ENCODE data around the gene CLEC18A. TPM values are rescaled to one million over a fixed set of nuclear protein-coding genes. Genes with fewer than 3 reads are reported as not detected.
A peak's percentile ranks its signal among the peaks of the same experiment; 100 is the strongest.
"Not testable (repeated sequence)": the region's sequence is repeated elsewhere in the genome, so short reads cannot be mapped to it uniquely, and the experiment has no call there.

CLEC18A gene
- polyA plus RNA-seq (2013, experiment 1 of 2; ENCODE audit: insufficient read length): 0.06 TPM
- polyA plus RNA-seq (2013, experiment 2 of 2; ENCODE audit: insufficient read length): 0.31 TPM

DNA sequence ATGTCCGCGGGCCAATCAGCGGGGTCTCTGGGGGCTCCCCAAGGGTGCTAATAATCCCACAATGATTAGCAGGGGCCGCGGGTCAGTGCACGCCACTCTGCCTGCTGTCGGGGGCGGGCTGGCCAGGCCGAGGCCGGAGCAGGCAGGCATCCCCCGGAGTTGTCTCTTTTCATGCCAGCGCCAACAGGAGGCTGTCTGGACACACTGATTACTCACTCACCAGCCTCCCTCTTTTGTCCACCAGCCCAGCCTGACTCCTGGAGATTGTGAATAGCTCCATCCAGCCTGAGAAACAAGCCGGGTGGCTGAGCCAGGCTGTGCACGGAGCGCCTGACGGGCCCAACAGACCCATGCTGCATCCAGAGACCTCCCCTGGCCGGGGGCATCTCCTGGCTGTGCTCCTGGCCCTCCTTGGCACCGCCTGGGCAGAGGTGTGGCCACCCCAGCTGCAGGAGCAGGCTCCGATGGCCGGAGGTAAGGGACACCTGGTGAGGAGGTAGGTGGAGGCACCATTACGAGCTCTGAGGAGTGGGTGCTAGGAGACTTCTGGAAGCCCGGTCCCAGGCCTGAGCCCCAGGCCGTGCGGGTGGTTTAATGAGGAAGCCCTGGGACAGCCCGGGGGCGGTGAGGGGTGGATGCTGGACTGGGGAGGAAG, at the start of gene CLEC18A:
TSS of gene CLEC18A (plus strand) at position 318 of the 655 bp plus-strand sequence. CDS start at position 351, 33 bp downstream.
- DNase-seq: not testable (repeated sequence)

DNA sequence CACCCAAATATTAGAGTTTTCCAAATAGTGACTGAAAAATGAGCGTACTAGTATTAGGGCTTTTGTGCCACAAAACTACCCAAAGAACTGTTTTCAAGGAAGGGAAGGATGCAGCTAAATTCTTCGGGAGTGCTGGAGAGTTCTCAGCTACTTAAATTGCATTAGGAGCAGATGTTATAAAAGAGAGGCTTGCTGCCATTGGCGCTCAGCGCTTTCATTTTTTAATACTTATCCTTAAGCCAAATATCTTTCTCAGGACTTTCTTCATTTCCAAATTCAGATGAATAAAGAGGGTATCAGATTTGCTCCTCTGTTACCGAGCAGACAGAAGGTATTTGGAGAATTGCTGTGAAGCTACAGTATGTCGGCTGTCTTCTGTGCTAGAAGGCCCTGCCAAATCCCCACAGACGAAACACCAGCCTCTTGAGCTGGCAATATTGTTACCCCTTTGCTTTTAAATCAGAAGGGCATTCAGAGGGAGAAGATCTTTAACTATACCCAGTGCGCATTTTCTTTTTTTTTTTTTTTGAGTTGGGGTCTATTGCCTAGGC, 47.2 kb upstream of the CLEC18A start:
- no peak for DNase-seq

DNA sequence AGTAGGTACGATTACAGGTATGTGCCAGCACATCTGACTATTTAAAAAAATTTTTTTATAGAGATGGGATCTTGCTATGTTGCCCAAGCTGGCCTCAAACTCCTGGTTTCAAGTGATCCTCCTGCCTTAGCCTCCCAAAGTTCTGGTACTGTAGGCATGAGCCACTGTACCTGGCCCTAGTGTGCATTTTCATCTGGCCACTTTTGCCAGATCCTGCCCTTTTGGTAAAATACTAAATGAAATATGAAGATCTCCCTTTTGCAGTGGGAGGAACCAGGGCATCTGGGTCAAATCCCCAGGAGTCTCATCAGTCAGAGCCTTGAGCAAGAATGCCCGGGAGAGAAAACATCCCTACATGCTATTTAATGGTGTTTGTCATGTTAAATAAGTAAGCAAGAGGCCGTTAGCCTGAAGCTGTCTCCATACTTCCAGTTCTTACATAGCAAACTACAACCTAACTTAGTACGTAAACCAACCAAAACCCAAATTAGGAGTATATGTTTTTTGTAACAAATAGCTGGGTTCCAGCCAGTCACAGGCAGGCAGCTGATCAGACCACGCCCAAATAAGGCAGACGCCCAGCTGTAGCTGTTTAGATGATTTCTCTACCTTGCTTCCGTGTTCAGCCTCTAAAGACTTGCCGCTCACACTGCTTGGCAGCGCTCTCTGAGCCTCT, 46.5 kb upstream of the CLEC18A start:
- DNase-seq: no peak

DNA sequence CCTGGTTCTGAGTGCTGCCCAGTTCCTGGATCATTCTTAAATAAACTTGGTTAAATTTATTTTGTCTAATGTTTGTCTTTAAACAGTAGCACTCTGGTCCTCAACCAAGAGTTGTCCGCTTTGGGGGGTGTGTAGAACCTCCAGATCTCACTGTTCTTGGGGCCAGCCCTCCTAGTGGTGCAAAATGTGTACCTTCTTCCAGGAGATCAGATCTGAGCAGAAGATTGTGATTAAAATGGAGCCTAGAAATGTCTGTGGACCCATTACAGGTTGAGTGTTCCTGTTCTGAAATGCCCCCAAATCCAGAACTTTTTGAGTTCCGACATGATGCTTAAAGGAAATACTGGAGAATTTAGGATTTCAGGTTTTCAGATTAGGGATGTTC, 46.0 kb upstream of the CLEC18A start:
- DNase-seq: no peak

DNA sequence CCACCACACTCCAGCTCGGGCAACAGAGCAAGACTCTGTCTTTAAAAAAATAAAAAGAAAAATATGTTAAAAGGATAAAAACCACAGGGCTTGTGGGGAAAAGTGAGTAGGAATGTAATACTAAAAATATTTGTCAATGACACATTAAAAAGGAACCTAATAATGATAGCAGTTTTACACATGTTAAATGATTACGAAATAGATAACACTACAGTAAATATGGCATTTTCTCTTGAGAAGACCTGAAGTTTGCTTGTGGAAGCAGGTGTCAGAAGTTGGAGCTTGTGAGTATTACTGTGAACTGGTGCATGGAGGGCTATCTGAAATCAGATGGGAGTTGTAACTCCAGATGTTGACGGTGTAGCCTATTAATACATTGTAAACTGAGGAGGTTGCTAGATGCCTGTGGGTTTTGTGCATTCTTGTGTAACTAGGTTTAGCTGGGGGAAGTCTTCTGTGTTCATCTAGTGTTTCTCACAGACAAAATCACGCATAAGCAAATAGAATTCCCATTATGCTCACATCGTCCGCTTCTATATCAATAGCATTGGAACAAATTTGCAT, 44.2 kb upstream of the CLEC18A start:
- DNase-seq: peak; percentile 80

DNA sequence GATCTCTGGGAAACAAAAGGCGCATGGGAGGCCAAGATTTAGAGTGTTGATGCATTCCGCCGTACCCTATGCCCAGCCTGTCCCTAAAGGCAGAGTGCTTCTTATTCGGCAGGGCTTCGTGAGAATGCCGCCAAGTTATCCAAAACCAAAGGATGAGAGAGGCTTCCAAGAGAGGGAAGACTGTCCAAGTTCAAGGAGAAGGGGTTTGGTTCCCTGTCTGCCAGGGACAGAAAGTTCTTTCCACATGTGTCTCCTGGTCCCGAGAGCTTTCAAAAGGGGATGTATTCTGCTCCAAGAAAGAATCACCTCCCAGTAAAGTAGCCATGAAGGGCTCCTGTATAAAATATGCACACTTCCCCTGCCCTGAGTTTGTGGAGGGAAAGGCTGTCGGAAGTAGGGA, 42.1 kb upstream of the CLEC18A start:
- DNase-seq: no peak

DNA sequence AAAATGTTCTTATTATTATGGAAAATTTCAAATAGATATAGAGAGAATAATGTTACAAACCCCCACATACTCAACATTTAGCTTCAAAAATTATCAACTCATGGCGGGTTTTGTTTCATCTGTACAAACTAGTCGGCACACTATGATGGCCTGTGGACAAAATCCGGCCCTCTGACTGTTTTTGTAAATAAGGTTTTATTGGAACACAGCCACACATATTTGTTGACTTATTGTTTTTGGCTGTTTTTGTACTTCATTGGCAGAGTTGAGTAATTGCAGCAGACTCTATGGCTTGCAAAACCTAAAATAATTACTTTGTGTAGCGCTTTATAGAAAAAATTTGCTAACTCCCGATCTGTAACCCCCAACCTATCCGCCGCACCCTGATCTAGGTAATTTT, 41.4 kb upstream of the CLEC18A start:
- no peak for DNase-seq

DNA sequence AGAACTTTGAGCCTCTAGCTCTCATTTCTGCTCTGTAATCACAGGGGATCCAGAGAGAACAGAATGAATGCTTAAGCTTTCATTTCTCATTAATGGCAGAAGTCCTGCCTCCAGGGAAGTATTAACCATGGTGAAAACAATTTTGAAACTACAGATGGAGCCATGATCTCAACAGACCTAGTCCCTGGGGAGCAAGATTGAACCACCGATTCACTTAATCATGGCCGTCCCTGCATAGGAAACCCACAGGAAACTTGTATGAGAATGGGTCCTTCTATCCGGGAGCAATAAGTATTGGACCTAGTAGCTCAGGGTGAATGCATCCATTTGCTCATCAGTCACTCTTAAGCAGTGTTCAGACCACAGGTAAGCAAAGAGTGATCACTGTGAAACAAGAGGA, 40.2 kb upstream of the CLEC18A start:
- no peak for DNase-seq

DNA sequence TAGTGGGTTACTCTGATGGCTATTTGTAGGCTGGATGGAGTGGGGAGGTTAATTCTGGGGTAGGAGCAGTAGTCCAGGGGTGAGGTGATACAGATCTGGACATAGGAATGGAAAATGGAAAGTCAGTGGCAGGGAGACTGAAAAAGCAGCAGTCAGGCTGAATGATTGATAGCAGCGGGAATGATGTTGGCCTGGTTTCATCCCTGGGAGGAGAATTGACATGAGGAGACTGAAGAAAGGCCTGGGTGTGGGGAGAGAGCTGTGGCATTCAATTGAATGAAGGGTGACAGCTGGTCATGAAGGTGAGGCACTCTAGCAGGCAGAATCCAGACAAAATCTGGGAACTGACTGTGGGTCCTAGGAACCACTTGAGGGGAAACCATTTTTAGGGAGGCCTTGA, 34.7 kb upstream of the CLEC18A start:
- DNase-seq: no peak

DNA sequence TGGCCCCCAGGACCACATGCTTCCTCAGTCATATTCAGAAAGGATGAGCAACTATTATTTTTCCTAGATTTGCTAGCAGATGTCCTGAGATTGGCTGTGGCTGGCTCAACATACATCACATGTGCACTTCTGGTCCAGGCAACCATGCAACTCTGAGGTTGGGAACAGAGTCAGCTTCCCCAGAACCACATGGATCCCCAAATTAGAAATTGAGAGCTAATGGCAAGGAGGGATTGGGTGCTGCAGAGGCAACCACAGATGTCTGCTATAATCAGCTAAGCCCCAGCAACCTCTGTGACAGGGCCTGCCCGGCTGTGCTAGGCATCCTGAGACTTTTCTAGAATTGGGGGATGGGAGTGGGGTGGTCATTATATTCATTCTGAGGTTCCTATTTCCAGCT, 33.8 kb upstream of the CLEC18A start:
- DNase-seq: no peak

DNA sequence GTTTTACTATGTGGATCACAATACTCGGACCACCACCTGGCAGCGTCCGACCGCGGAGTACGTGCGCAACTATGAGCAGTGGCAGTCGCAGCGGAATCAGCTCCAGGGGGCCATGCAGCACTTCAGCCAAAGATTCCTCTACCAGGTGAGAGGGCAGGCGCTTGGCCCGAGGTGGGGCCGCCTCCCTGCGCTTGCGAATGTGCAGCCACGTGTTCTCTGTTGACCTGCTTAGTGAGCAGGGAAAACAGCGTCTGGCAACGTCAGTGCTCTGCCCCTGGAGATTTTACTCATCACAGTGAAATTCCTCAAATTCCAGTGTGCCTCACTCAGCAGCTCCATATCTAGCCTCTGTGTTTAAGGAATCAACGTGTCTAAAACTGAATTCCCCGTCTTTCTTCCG, 33.4 kb upstream of the CLEC18A start:
- peak; percentile 95 for DNase-seq

DNA sequence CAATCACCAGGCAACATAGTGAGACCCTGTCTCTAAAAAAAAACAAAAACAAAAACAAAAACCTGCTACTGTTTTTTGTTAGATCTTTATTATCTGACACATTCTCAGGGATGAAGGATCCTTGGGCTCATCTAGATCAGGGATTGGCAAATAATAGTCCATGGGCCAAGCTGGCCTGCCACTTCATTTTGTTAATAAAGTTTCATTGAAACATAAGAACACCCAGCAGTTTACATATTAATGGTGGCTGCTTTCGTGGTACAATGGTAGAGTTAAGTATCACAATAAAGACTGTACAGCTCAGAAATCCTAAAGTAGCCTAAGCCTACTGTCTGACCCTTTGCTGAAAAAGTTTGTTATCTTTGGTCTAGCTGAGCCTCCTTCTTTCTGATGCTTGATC, 32.9 kb upstream of the CLEC18A start:
- no peak for DNase-seq

DNA sequence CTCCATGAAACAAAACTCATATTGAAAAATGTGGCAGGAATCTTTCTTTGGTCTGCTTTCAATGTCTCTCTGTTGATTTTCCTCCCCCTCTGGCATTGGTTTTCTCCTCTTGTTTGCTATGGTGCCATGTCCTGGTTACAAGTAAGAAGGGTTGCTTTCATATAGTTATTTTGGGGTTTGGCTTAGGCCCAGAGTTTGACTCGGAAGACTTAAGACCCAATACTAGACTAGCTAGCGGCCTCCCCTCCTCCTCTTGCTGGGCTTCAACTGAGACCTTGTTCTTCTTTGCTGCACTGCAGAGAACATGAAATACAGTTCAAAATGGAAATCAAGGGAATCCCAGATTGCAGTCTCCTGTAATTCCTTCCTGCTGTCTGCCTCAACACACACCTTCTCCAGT, 30.0 kb upstream of the CLEC18A start:
- DNase-seq: peak; percentile 60

DNA sequence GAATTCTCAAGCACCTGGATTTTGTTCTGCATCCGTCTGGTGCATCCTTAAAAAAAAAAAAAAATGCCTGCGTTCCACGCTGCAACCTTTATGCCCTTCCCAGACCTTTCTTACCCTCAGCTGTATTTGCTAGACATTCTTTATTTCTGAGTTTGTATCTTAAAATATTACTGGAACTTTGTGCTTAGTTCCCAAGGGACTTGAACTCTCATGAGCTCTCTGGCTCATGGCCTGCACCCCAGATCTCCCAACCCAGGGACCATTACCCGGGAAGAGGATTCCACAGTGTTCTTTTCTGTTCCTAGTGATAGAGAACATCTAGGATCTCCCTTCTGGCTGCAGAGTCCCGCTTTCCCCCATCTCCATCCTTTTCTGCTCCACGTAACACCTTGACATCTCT, 28.9 kb upstream of the CLEC18A start:
- peak; percentile 43 for DNase-seq

DNA sequence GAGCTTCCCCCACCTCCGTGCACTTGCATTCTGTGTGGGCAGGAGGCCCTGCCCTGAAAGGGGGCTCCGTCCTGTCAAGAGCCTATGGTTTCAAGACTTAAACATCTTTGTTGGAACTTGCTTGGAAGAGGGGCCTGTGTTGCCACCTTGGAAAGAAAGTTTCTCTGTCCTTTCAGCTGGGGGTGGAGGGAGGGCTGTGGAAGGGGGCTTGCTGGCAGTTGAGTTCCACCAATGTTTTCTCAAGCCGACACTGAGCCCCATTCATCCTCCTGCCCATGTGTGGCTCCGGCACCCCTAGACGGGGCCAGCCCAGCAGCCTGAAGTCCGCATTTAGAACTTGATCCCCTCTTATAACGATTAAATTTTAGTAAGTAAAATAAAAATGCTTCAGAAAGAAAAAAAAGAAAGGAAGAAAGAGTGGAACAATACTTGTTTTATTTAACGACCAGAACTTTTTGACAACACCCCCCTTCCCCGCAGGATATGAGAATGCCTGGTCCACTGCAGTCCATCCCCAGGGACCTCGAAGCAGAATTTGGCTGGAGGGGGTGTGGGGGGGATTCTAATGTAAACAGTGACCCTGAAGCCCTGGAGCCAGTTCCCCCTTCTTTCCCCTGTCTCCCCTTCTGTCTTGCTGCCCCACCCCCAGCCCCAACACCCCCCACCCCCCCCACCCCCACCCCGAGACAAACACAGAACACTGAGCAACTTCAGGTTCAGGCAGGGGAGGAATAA, 26.9 kb upstream of the CLEC18A start:
- DNase-seq: no peak

DNA sequence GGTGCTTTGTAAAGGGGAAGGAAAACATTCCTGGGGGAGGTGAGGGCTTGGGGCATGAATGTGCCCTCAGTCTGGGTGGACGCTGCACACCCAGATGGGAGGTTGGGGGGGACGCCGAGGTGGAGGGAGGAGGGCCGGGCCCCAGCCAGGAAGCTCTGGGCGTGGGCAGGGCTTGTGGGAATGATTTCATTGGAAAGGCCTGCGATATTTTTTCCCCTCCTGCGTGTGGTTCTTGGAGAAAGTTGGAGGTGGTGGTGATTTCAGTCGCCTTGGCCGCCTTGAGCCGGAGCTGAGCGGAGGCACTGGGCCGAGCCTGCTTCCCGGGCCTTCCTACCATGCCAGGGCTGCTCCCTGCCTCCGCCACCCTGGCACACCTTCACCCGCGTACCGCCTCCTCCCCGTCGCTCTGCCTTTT, 26.4 kb upstream of the CLEC18A start:
- peak; percentile 90 for DNase-seq

DNA sequence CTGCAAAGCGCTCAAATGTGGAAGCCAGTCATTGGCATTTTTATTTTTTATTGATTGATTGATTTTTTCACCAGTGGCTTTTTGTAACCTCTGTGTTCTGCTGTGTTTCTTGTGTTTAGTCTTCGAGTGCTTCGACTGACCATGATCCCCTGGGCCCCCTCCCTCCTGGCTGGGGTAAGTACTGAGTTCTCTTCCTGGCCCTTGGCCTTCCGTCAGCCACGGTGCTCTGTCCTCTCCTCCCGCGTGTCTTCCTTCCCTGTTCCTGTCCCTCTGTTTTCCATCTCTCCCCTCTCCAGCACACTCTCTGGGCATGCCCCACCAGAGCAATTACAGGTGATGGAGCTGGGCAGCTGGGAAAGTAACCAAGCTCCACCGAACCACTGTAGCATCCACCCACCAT, 25.8 kb upstream of the CLEC18A start:
- DNase-seq: no peak

DNA sequence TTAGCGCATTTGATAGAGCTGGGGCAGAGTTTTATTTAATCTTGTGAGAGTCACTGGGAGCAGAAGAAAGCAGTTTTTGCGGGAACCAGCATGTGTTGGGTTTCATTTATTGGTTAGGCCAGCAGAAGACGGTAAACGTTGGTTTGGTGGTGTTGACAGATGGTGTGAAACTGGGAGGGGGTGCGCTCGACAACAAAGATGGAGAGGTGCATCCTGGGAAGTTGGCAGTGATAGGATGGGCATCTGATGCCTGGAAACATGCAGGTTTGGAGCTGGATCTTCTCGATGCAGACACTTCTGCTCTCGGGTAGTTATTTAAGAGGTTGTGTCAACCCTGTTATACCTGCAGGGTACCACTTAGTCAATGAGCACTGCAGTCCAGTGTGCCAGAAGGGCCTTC, 24.9 kb upstream of the CLEC18A start:
- DNase-seq: no peak

DNA sequence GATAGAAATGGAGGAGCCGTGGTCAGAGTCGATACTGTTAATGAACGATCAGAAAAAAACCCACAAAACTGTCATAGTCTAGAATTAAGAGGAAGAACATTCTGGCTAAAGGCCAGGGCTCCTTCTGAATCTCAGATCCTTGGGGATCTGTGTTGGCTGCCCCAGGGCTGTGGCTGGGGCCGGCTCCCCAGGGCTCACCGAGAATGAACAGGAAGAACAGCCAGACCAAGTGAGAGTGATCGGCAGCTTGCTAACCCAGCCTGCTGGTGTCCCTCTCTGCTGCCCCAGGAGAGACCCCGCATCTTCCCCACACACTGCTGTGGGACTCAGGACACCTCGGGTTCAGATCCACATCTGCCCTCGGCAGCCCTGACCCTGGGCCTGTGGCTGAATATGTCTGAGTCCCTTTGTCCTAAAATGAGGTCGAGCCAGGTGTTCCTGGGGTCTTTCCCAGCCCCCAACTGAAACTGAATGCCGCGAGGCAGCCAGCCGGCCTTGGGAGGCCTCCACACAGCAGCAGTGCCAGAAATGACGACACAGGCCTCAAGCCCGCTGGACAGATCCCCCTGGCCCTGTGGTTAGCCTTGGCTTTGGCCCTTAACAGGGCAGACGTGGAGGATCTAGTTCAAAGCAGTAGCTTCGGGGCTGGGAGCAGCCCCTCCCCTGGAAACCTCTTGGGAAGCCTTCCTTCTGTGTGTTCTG, 23.9 kb upstream of the CLEC18A start:
- peak; percentile 70 for DNase-seq

DNA sequence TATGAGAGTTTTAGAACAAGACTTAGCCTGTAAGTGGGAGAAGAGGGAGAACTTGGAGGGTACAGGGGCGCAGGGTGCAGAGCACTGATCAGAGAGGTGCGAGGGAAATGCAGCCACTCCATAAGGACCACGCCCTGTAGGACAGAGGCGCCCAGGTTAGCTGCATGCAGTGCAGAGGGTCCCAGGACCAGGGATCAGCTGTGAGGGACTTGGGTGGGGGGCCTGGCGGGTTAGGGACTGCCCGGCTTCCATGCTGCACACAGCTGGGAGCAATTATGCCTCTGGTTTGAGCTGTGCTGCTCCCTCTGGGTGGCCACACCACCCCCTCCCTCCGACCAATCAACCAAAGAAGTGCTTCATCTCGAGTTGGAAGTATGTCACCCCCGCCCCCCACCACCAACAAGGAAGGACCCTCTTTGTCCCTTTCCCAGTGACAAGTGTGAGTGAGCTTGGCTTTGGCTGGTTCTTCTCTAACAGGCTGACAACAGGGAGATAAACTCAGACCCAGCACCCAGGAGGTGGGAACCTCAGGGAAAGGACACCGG, 22.2 kb upstream of the CLEC18A start:
- DNase-seq: no peak

DNA sequence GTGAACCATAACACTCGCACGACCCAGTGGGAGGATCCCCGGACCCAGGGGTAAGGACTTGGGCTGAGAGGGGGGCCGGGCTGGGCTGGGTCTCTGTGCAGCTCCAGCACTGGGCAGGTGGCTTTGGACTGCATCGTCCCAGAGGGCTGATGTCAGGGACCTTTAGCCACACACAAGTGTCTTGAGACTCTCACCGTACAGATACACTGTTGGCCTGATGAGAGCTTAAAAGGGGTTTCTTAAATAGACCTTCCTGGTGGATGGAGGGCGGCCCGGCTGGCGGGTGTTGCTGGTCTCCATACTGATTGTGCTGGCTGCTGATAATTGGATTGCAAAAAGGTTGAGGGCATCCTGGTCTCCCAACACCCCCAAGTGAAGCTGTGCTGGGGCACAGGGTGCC, 21.7 kb upstream of the CLEC18A start:
- no peak for DNase-seq

Measured in fibroblast of skin of scalp (primary cell).